Measurements from ENCODE around the gene PCP2.

PCP2 gene

GRCh38 chr19:7596211-7596937 lies 37.1 kb downstream of the PCP2 start:
- DNase-seq (ENCODE audit: low read depth in 2 of 2), result no peak

- peak in 1 of 2 donors; percentile 16 for DNase-seq (ENCODE audit: low read depth in 2 of 2)
Measured at GRCh38 chr19:7595466-7596133, 37.9 kb downstream of the PCP2 start, which contains the start of gene CAMSAP3. Gene CAMSAP3, plus strand, starts transcription at chr19:7595863. Its CDS starts 140 bp downstream, at chr19:7596003.

- no peak for DNase-seq (ENCODE audit: low read depth in 2 of 2)
Measured at GRCh38 chr19:7590256-7590655, 43.3 kb downstream of the PCP2 start.

GRCh38 chr19:7589822-7590221 lies 43.7 kb downstream of the PCP2 start:
- no peak for DNase-seq (ENCODE audit: low read depth in 2 of 2)

- no peak for DNase-seq (ENCODE audit: low read depth in 2 of 2)
Measured at GRCh38 chr19:7582446-7582845, 51.1 kb downstream of the PCP2 start.

Data from stimulated activated CD4-positive, alpha-beta T cell treated with anti-CD3 and anti-CD28 coated beads, Interleukin-1b, Interleukin-23, amount 100 ng/mL, for 1 hour (primary cell).